Measurements from ENCODE around the gene TSSK2.

The TSSK2 gene

GRCh38 chr22:19178657-19179496 is 47.8 kb downstream of the TSSK2 start, which contains the start of gene SLC25A1 (continued):
- no peak for TF ChIP-seq REST (tag by site-specific recombination; IDR thresholded peaks at IDR 0.05)
- peak; percentile 66 for TF ChIP-seq ZBTB17 (tag by site-specific recombination; IDR thresholded peaks at IDR 0.05)
- no peak for TF ChIP-seq ZNF184 (tag by site-specific recombination; IDR thresholded peaks at IDR 0.05)
- TF ChIP-seq MZF1 (tag by site-specific recombination; IDR thresholded peaks at IDR 0.05; ENCODE audit: borderline replicate concordance), result no peak
- TF ChIP-seq ZNF341 (tag by site-specific recombination; IDR thresholded peaks at IDR 0.05; ENCODE audit: low read depth), result peak; percentile 62
- no peak for TF ChIP-seq ZBTB20 (tag by site-specific recombination; IDR thresholded peaks at IDR 0.05)
- TF ChIP-seq ZNF768 (tag by site-specific recombination; IDR thresholded peaks at IDR 0.05), result no peak
- no peak for TF ChIP-seq ZNF521 (tag by site-specific recombination; IDR thresholded peaks at IDR 0.05)
- no peak for TF ChIP-seq ZNF433 (tag by site-specific recombination; IDR thresholded peaks at IDR 0.05; ENCODE audit: low read depth)
- TF ChIP-seq ZNF423 (tag by site-specific recombination; IDR thresholded peaks at IDR 0.05), result peak; percentile 60; the same call in 1 of the 2 replicates
- TF ChIP-seq ZNF791 (tag by site-specific recombination; IDR thresholded peaks at IDR 0.05), result no peak
- 0 out of 2 replicates have a peak, but pooled peaks have one; percentile 11 for TF ChIP-seq PRDM10 (tag by site-specific recombination; IDR thresholded peaks at IDR 0.05)
- no peak for TF ChIP-seq ZBTB7A (tag by site-specific recombination; IDR thresholded peaks at IDR 0.05; ENCODE audit: low read depth)
- peak; percentile 58 for TF ChIP-seq ZBTB48 (tag by site-specific recombination; IDR thresholded peaks at IDR 0.05)
- peak; percentile 78; the same call in 1 of the 2 replicates for TF ChIP-seq KLF7 (tag by site-specific recombination; IDR thresholded peaks at IDR 0.05; ENCODE audit: borderline replicate concordance)
- TF ChIP-seq KLF9 (tag by site-specific recombination; IDR thresholded peaks at IDR 0.05; ENCODE audit: low read depth), result peak; percentile 89
- TF ChIP-seq ZNF837 (tag by site-specific recombination; IDR thresholded peaks at IDR 0.05), result no peak
- no peak for TF ChIP-seq HOXA7 (CRISPR knock-in tag; IDR thresholded peaks at IDR 0.05; ENCODE audit: borderline replicate concordance)
- TF ChIP-seq YY1 (tag by site-specific recombination; IDR thresholded peaks at IDR 0.05), result peak; percentile 35; the same call in 1 of the 2 replicates
- TF ChIP-seq ELK4 (IDR thresholded peaks at IDR 0.05; ENCODE audit: borderline replicate concordance, low read depth, low read length), result no peak; the same call in 1 of the 2 replicates
- no peak for TF ChIP-seq ZNF843 (tag by site-specific recombination; IDR thresholded peaks at IDR 0.05)
- TF ChIP-seq ZNF121 (tag by site-specific recombination; IDR thresholded peaks at IDR 0.05), result peak; percentile 84; the same call in 1 of the 2 replicates
- TF ChIP-seq ZNF560 (tag by site-specific recombination; IDR thresholded peaks at IDR 0.05; ENCODE audit: borderline replicate concordance), result no peak
- TF ChIP-seq KLF8 (tag by site-specific recombination; IDR thresholded peaks at IDR 0.05), result peak; percentile 78
- no peak for TF ChIP-seq ZFP37 (tag by site-specific recombination; IDR thresholded peaks at IDR 0.05)
- no peak for TF ChIP-seq ZNF114 (tag by site-specific recombination; IDR thresholded peaks at IDR 0.05)
- TF ChIP-seq ZNF280D (tag by site-specific recombination; IDR thresholded peaks at IDR 0.05), result no peak
- TF ChIP-seq ZNF596 (tag by site-specific recombination; IDR thresholded peaks at IDR 0.05), result 0 out of 2 replicates have a peak, but pooled peaks have one; percentile 41
- peak; percentile 23 for TF ChIP-seq ZBTB8A (tag by site-specific recombination; IDR thresholded peaks at IDR 0.05)
